H1 (cell line): ENCODE results near the gene ANXA2. TPM values are rescaled to one million over a fixed set of nuclear protein-coding genes. Genes with fewer than 3 reads are reported as not detected.

Experiments used
- CHD7 ChIP-seq: fragments of 300-600 bp; sonication (generic); IDR thresholded peaks from 2 replicates; pipeline ENCODE4 v1.7.1; 2012; ENCODE audit warnings: low read length, moderate library complexity, mild to moderate bottlenecking, inconsistent platforms; ENCODE audit not compliant: insufficient replicate concordance
- polyA plus RNA-seq, 7 experiments: library from polyadenylated mRNA; depleted of rRNA in 3 of 7; stranded (reverse) in 5 of 7; unstranded in 2 of 7; fragments of >200 nt in 5 of 7; fragments of 200-250 nt in 2 of 7; gene quantifications; 1 replicate in 5 of 7; 2 replicates in 1 of 7; 4 replicates in 1 of 7; pipeline versions ENCODE4 v1.2.1 to v1.2.3, GENCODE V29; 2011 to 2013; ENCODE audit warnings: missing spikeins in 2 of 7, mixed read lengths in 2 of 7
- total RNA-seq: library from RNA; stranded (reverse); fragmentation: NEBNext Ultra II Directional; extraction: Animal tissue kit (Norgen Biotek cat#: 25700); gene quantifications from 2 replicates; pipeline ENCODE4 v1.2.1, GENCODE V29; 2021

Gene ANXA2
- total and polyA plus RNA-seq, 2 of the 8 experiments (the other 6 are each of a cell fraction or from before 2014, with no cell fraction given) = 178 to 217 TPM

- no peak for TF ChIP-seq CHD7
- TF ChIP-seq, all 59 proteins: peak for 0
Measured at GRCh38 chr15:60372227-60372626, 25.6 kb downstream of the ANXA2 start (continued).
